CD1c-positive myeloid dendritic cell (primary cell): ENCODE data around the gene SLCO3A1.
"Not testable (repeated sequence)": the region's sequence is repeated elsewhere in the genome, so short reads cannot be mapped to it uniquely, and the experiment has no call there.

ENCODE experiments used
- DNase-seq: peaks from one replicate; pipeline ENCODE4 v3.0.0-alpha.2; 2016; ENCODE audit errors: extremely low spot score

Gene SLCO3A1

GRCh38 chr15:92034227-92034626 is 180.7 kb downstream of the SLCO3A1 start:
- no peak for DNase-seq

- DNase-seq: no peak
These were observed 182.0 kb downstream of the SLCO3A1 start for GRCh38 chr15:92035551-92035950.

- no peak for DNase-seq
These were observed 182.5 kb downstream of the SLCO3A1 start for GRCh38 chr15:92035961-92036360.

GRCh38 chr15:92037491-92037890 is 184.0 kb downstream of the SLCO3A1 start:
- DNase-seq: no peak

- DNase-seq: no peak
These were observed 186.8 kb downstream of the SLCO3A1 start for GRCh38 chr15:92040350-92040749.

- no peak for DNase-seq
These were observed 187.9 kb downstream of the SLCO3A1 start for GRCh38 chr15:92041371-92041770.

- no peak for DNase-seq
These were observed 189.8 kb downstream of the SLCO3A1 start for GRCh38 chr15:92043283-92043682.

- DNase-seq: no peak
These were observed 190.8 kb downstream of the SLCO3A1 start for GRCh38 chr15:92044203-92044909.

- no peak for DNase-seq
These were observed 194.4 kb downstream of the SLCO3A1 start for GRCh38 chr15:92047900-92048299.

GRCh38 chr15:92048739-92049138 is 195.2 kb downstream of the SLCO3A1 start:
- DNase-seq: no peak

- no peak for DNase-seq
These were observed 195.9 kb downstream of the SLCO3A1 start for GRCh38 chr15:92049290-92049989.

- DNase-seq: no peak
These were observed 196.9 kb downstream of the SLCO3A1 start for GRCh38 chr15:92050220-92050898.

GRCh38 chr15:92051716-92052115 is 198.2 kb downstream of the SLCO3A1 start:
- DNase-seq: no peak

- no peak for DNase-seq
These were observed 200.3 kb downstream of the SLCO3A1 start for GRCh38 chr15:92053753-92054316.

GRCh38 chr15:92056875-92057274 is 203.4 kb downstream of the SLCO3A1 start:
- no peak for DNase-seq

- no peak for DNase-seq
These were observed 205.8 kb downstream of the SLCO3A1 start for GRCh38 chr15:92059036-92059970.

- not testable (repeated sequence) for DNase-seq
These were observed 206.4 kb downstream of the SLCO3A1 start for GRCh38 chr15:92059971-92060311.

GRCh38 chr15:92061511-92062195 is 208.1 kb downstream of the SLCO3A1 start:
- no peak for DNase-seq

GRCh38 chr15:92062505-92062904 is 209.0 kb downstream of the SLCO3A1 start:
- DNase-seq: no peak

- DNase-seq: peak; percentile 88
These were observed 214.6 kb downstream of the SLCO3A1 start for GRCh38 chr15:92068121-92068520.
